GM18861 (cell line): ENCODE measurements around the gene ATP9B.
"Not testable (repeated sequence)": the region's sequence is repeated elsewhere in the genome, so short reads cannot be mapped to it uniquely, and the experiment has no call there.

Experiments used
- ATAC-seq: cut with Tn5 transposase; IDR thresholded peaks from one replicate; pipeline ENCODE4 v1.9.1; 2021; ENCODE audit not compliant: unreplicated experiment

The ATP9B gene

DNA sequence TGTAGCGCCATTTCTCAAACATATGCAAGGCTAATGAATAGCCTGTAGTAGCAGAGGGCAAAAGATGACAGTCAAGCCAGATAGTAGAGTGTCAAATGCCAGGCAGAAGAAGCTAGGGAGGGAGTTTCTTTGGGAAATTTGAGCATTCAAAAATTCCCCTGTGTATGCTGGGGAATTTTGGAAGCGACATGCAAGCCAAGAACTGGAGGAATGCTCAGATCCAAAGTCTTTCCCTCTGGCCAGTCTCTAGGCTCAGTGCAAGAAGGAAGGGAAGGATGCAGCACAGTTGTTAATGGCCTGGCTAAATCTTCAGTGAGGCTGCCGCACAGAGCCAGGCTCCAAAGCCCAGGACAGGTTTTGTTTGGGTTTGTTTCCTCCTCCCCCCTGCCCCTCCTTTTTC is 59.9 kb downstream of the ATP9B start:
- no peak for ATAC-seq

DNA sequence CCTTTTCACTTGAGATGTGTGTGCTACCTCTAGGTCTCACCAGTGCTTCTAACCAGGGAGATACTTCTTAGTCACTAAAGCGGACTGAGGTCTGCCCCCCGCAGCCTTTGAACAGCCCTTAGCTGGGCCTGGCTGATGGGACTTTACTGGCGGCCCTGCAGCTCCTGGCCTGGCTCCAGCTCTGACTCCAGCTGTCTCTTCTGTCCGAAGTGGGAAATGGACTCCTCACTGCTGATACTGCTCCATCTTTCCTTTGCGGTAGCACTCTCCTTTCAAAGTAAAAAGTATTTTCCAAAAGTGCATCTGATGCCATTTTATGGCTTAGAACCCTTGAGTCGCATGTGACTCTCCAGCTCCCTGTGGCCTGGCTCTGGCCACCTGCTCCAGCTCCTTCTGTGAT is 64.5 kb downstream of the ATP9B start:
- ATAC-seq: no peak

DNA sequence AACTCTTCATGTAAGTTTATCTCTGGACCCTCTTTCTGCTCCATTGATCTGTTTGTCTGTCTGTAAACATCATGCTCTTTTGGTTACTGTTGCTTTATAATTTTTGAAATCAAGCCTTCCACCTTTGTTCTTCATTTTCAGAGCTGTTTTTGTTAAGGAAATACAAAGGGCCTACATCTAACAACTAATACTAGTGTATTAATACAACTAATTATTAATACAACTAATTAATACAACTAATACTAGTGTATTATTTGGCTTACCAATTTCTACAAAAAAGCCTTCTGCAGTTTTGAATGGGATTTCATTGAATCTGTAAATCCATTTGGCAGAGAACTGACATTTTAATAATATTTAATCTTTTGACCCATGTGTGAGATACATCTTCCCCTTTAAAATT is 66.7 kb downstream of the ATP9B start:
- no peak for ATAC-seq

DNA sequence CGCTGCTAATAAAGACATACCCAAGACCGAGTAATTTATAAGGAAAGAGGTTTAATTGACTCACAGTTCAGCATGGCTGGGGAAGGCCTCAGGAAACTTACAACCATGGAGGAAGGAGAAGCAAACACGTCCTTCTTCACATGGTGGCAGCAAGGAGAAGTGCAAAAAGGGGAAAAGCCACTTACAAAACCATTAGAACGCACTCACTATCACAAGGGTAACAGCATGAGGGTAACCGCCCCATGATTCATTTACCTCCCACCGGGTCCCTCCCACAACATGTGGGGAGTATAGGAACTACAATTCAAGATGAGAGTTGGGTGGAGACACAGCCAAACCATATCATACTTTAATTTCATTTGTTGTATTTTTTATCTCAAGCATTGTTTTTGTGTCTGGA is 67.5 kb downstream of the ATP9B start:
- ATAC-seq: no peak

DNA sequence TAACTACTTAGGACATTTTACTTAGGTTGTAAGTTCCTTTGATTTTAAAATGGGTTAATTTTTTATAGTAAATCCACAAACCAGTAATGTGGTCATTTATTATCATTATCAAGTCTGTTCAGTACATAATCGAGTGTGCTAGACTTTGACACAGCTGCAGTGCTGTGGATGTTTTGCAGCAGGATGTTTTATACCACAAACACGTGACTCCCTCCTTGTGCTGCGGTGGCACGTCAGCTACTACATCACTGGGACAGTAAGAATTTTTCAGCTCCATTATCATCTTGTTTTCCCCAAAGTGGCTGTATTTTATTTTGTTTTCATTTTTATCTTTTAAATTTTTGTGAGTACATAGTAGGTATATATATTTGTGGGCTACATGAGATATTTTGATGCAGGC is 70.0 kb downstream of the ATP9B start:
- no peak for ATAC-seq

DNA sequence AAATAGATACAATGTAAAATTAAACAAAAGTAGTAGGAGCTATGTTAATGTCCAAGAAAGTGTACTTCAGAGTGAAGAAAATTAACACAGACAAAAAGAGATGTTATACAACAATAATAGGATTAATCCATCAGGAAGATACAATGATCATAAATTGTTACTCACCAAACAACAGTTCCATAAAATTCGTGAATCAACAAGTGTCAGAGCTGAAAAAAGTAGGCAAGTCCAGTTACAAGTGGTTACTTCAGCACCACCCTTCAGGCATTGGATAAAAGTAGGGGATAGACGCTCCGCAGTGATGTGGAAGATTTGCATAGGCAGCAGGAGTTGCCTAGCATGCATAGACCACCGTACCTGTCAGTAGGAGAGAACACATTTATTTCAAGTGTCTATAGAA is 77.8 kb downstream of the ATP9B start:
- no peak for ATAC-seq

DNA sequence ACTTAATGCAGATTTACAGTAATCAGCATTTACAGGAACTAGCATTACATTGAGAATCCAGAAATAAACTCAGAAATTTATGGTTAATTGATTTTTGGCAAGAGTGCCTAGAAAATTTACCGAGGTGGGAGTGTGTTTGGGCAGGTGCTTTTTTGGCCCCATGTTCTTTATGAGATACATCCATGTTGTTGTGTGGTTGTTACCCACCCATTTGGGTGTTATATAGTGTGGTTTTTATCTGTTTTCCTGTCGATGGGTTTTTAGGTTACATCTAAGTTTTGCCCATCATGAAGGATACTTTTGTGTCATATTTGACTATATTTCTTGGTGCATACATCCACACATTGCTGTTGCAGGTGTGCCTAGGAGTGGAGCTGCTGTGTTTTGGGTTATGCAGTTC is 82.0 kb downstream of the ATP9B start:
- no peak for ATAC-seq

DNA sequence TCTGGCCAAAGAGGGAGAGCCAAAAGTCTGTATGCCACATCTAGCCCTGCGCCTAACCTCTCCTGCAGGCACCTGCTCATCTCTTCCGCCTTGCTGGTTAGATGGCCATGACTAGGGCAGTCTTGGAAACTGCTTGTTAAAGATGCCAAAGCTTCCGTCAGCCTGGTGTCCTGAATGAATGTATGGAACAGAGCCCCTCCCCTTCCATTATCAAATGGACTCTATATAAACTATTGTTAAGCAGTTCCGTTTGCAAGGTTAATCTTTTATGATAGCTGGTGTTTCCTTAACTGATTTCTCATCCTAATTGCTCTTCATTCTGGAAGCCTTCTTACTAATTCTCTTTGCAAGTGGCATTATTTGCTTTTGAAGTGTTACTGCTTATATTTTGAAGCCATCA is 87.1 kb downstream of the ATP9B start:
- ATAC-seq: no peak

DNA sequence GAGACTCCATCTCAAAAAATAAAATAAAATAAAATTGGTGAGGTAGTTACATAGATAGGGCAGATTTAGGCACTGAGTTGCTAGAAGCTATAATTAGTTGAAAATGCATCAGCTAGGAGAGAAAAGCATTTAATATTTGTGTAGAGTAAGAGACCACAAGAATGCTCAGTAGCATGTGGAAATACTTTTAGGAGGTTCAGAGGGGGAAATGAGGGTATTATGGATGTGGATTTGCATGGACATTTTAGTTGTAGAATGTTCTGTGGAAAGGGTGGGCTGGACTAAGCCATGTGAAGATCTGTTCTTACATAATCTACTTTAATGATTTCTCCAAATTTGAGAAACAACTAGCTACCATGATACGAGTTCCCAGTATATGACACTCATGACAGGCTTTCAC is 95.5 kb downstream of the ATP9B start:
- no peak for ATAC-seq

DNA sequence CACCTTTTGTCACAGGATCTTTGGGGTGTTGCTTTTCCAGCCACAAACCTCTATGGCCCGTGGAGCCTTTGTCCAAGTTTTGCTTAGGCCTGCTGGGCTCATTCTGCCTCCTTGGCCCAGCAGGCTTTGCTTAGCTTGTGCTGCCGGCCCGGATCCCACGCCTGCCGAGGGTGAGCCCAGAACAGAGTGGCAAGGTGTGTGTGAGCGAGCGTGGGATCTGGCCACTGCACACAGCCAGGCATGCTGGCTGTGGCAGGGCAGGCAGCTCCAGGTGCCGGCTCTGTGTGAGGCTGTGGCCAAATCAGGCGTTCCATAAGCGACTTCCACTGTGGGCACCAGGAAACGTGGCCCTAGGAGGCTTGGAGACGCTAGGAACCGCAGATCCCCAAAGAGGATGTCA is 97.5 kb downstream of the ATP9B start:
- no peak for ATAC-seq

DNA sequence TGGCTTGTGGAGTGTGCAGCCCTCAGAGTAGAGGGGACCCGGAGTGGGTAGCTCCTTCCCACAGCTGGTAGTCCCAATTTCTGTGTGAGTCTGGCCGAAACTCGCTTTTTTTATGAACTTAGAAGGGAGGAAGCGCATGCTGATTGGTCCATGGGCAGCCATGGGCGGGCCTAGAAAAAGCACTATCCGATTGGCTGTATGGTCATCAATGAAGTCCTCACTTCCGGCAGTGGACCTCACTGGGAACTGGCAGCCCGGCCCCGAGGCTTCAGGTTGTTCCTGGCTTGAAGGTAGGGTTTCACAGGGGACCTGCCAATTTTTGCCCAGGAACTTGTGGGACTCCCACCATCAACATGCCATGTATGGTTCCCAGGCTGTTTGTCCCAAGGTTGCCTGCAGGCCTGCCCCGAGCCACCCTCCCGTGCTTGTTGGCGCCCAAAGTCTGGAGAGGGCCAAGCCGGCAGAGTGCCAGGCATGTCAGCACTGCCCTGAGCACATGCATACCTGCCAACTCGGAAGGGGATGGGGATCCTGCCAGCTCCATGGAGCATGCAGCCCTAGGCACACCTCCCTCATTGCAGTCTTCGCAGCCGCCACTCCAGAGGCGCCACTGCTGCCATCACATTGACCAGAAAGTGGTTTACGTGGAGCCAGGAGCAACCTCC is 98.5 kb downstream of the ATP9B start:
- no peak for ATAC-seq

DNA sequence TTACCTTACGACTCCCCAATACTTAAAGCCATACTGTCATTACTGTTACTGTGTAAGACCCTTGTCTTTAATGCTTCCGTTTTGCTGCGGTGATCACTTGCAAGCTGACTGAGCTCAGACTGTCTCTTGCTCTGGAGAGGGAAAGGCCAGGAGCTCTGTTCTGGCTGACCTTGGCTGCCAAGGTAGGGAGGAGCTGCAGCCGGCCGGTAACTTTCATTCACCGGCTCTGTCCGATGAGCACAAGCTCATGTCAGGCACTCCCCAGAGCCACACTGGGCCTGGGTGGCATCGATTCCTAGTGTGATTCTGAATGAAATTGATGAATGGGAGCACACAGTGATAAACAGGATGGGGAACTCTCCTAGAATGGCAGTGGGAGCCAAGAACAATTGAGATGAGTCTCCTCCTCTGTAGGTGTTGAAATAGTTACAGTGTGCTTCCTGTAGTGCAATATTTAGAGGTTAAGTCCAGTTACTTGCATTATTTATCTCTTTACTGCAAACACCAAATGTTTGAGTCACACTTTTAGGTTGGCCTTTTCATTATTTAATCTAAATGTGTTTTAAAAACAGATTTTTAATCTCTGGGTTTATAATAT is 100.9 kb downstream of the ATP9B start:
- ATAC-seq: no peak

DNA sequence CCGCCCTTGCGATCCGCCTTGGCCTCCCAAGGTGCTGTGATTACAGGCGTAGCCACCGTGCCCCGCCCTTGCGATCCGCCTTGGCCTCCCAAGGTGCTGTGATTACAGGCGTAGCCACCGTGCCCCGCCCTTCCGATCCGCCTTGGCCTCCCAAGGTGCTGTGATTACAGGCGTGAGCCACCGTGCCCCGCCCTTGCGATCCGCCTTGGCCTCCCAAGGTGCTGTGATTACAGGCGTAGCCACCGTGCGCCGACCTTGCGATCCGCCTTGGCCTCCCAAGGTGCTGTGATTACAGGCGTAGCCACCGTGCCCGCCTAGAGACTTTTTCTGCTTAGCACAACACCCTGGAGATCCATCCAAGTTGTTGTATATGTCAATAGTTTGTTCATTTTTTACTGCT is 103.1 kb downstream of the ATP9B start:
- not testable (repeated sequence) for ATAC-seq

DNA sequence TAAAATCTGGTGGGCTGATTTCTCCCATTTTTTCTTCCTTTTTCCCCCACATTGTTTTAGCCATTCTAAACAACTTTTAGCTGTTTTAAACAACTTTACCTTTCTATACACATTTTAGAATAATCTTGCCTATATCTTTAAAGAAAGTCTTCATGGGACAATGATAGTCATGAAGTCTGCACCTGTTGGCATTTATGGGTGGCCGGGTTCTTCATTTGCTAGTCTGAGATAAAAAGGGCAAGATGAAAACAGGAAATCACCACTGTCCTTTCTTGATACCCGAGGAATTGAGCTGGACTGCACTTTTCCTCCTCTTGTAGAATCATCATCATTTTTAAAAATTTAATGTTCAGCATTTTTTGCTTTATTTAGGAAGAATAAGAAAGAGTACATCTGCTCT is 104.5 kb downstream of the ATP9B start:
- no peak for ATAC-seq

DNA sequence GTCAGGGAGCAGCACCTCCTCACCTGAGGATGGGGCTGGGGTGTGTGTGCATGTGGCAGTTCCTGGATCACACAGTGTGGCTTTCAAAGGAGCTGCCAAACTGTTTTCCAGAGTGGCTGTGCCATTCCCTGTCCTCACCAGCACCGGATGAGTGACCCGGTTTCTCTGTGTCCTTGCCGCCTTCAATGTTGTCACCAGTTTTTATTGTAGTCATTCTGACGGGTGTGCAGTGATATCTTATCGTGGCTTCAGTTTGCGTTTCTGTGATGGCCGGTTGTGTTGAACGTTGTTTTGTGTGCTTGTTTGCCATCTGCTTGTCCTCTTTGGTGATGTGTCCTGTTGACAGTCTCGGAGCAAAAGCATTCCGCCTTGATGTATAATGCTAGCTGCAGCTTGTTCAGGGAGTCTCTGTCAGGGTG is 108.9 kb downstream of the ATP9B start:
- ATAC-seq: no peak

DNA sequence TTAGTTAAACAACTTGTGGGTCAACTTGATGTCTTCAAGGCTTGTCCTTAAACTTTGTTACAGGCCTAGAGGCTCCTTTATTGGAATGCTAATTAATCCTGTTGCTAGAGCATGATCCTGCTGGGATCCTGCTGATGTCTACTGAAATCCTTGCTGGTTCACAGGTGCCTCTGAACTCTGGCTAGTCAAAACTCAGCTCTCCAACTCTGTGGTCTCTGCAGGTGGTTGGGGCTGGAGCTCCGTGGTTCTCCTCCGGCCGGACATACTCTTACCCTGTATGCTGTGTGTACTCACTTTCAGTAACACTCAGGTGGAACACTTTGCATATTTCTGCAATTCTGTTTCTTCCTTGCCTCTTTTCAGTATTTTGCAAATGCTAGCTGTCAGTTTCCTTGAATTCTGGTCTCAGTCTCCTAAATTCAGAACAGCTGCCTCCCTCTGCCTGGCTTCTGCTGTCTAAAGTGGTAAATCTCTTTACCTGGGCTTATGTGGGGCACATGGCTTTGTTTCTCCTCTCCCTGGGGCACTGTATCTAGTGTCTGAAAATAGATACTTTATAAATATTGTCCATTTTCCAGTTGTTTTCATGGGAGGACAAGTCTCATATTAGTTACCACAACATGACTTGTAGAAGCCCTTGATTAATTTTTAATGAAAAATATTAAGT is 113.0 kb downstream of the ATP9B start:
- ATAC-seq: no peak

DNA sequence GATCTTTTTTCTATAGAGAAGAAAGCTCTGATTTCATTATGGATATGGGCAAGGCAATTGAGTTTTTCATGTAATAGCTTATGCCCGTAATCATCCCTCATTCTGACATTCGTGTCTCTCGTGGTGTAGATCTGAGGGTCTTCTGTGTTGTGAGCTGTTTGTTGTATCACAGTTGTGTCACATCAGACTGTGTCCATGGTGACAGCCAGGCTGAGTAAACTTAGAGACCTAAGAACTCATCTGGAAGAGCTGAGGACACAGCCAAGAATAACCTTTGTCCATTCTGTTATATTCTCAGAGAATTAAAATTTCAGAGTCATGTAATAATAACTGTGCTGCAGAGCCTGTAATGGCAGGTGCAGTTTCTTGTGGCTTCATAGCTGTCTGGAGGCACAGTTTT is 116.5 kb downstream of the ATP9B start:
- ATAC-seq: no peak

DNA sequence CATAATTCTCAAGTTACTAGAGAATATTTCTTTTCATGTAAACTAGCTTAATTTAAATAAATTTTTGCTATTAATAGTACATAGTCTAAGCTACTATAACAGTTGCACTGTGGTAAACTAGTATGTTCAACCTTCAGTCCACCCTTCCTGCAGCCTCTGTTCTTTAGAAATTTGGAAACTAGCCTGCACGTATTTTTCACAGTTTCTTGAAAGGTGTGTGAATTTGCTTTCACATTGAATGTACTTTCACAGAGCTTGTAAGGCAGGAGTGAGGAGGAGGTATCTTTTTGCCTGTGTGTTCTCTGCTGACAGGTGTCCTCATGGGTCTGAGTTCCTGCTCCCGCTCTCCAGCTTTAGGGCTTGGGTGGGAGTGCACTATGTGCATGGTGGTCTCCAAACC is 117.5 kb downstream of the ATP9B start:
- no peak for ATAC-seq

DNA sequence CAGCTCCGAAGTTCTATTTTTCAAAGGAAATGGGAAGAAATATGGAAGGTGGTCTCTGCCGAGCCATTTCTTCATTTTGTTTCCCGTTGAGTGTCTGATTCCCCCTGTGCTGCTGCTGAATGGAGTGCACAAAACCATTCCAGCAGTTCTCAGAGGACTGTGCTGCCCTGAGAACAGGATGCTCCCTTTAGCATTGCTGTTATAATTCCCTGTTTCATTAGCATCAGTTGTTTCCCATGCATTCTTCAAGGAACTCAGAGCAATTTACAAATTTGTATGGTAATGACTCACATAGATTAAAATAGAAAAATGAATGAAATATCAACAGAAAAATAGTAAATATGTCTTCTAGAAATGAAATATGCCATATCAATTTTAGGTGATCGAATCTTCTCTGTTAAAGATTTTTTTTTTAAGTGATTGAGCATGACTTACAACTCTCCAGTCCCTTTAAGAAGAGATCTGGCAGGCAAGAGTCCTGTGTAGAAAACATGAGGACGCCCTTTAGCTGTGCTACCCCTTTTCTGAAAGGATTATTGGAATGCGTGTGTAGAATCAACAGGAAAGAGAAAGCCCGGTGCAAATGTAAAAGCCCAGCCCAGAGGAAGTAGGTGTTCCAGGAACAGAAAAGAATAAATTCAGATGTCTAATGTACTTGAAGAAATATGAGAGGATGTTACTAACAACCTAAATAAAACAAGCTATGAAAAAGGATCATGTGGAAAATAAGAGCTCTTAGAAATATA is 118.5 kb downstream of the ATP9B start:
- ATAC-seq: no peak

DNA sequence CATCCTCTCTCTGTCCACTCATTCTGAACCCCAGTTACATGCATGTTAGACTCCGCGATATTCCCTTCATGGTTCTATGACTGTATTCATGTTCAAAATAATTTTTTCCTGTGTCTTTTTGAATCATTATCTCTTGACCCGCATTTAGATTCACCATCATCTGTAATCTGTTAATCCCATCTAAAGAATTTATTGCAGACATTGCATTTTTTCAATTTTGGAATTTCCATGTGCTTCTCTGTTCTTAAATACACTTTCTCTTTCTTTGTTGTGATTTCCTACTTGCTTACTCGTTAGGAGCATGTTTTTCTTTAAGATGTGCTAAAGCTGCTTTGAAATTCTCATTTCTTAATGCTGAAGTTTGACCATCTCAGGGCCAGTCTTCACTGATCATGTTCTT is 122.2 kb downstream of the ATP9B start:
- no peak for ATAC-seq

DNA sequence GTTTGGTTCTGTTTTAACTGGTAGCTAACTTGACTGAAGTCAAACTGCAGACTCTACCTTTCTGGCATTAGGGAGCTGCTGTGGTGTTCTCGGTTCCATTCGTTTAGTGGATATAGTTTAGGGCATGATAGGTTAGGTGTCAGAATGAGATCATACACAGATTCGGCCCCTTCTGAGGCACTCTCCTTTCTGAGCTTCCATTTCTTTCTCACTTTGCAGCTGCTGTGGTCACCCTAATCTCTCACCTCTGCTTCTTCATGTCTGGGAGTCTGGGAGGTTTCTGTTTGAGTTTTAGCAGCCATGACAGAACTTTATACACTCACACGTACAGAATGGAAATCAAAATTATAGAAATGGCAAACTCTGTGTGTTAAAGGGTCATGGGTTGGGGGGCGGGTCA is 122.8 kb downstream of the ATP9B start:
- ATAC-seq: no peak

DNA sequence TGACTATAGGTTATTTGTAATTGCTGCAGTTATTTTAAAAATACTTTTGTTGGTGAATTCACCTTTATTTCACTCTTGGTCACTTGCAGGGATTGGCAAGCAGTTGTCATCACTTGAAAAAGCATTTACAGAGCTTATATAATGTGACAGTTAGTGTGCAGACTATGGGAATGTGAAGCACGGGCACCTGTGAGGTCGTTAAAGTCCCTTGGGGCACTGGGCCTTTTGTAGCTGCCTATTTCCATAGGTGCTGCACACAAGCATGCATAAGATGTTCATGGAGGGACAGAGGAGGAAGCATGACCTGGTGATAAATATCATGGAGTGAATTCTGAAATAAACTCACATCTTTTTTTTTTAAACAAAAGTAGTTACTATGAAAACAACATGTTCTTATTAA is 124.6 kb downstream of the ATP9B start:
- no peak for ATAC-seq
